ENCODE measurements around the gene GGA2. TPM values are rescaled to one million over a fixed set of nuclear protein-coding genes. Genes with fewer than 3 reads are reported as not detected.

The GGA2 gene
- total RNA-seq, 4 donors from 2014 or later = 13.8 to 254 (median 54.7) TPM

DNA sequence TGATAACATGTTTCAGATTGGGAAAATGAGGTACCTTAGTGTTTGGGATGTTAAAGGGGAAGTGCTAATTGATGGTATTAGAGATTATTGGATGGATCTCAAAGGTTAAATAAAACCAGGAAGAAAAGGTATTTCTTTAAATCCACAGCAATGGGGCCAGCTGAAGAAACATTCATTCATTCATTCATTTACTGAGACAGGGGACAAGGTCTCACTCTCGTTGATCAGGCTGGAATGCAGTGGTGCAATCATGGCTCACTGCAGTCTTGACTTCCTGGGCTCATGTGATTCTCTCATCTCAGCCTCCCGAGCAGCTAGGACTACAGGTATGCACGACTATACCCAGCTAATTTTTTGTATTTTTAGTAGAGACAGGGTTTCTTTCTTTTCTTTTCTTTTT, 27.1 kb upstream of the GGA2 start:
- no peak for DNase-seq
- TF ChIP-seq CTCF (IDR thresholded peaks at IDR 0.05) (no peak), POLR2A (IDR thresholded peaks at IDR 0.05) (no peak)
- Histone ChIP-seq H3K4me3 (no peak overlapping the region), H3K9me3 (no peaks in the 10 kb centered on the region), H3K36me3 (peaks cover 0 to 49% (median 0%) of the 10 kb centered on the region in 3 donors), H3K27ac (no peak overlapping the region), H3K4me1 (no peaks in the 10 kb centered on the region), H3K27me3 (no peaks in the 10 kb centered on the region)

DNA sequence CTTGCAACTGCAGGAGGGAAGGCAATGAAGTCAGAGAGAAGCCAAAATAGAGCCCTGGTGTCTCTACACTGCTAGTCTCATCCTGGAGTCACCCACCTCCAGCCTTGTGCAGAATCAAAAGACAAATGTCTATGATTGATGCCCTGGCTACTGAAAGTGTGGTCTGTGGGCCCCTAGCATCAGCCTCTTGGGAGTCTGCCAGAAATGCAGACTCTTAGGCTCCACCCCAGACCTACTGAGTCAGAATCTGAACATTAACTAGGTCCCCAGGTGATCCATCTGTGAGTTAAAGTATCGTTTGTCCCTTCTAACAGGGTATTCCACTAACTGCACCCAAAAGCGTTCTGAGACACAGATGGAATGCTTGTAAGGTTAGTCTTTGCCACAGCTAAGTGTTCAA, 25.6 kb upstream of the GGA2 start:
- Histone ChIP-seq H3K27me3 (no peaks in the 10 kb centered on the region), H3K4me3 (no peak overlapping the region), H3K4me1 (no peaks in the 10 kb centered on the region), H3K9me3 (no peaks in the 10 kb centered on the region), H3K27ac (no peak overlapping the region), H3K36me3 (peaks cover 0 to 53% (median 0%) of the 10 kb centered on the region in 3 donors)
- no peak for DNase-seq
- TF ChIP-seq CTCF (IDR thresholded peaks at IDR 0.05) = no peak
- TF ChIP-seq POLR2A (IDR thresholded peaks at IDR 0.05) = no peak

DNA sequence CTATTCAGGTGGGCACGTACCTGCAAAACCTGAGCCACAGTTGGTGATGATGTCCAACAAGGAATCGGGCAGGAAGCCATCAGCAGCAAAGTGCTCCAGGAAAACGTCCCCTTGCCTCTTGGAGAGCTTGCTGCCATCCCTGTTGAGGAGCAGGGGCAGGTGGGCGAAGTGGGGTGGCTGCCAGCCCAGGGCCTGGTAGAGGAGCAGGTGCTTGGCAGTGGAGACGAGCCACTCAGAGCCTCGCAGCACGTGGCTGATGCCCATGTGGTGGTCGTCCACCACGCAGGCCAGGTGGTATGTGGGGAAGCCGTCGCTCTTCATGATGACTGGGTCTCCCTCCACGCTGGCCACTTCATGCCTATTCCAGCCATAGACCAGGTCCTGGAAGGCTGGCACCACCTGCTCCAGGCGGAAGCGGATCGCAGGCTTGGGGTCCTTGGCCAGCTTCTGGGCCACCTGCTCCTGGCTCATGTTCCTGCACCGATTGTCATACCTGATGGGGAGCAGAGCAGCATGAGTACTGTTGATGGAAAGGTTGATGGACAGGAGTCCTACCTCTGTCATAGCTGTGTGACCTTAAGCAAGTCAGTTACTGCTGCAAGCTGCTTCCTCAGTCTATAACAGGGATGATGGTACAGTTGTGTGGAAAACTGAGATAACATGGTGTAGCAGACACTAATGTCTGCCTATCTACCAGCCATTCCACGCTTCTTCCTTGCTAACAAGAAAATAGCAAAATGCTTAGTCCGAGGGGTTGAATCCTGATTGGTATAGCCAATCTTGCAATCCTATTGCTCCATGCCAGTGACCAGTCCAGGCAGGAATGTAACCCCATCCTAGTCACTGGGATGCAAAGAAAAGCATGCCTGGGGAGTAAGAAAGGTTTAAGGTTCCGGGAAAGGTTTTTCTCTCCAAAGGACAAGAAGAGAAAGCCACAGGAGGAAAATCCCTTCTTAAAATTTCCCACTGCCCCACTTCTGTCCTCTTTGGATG, 24.9 kb upstream of the GGA2 start:
- Histone ChIP-seq H3K27me3 (no peaks in the 10 kb centered on the region), H3K36me3 (peaks cover 0 to 55% (median 0%) of the 10 kb centered on the region in 3 donors), H3K9me3 (no peaks in the 10 kb centered on the region), H3K4me1 (no peaks in the 10 kb centered on the region), H3K4me3 (no peak overlapping the region), H3K27ac (no peak overlapping the region)
- no peak for DNase-seq
- TF ChIP-seq POLR2A (IDR thresholded peaks at IDR 0.05) = no peak
- TF ChIP-seq CTCF (IDR thresholded peaks at IDR 0.05) = no peak

DNA sequence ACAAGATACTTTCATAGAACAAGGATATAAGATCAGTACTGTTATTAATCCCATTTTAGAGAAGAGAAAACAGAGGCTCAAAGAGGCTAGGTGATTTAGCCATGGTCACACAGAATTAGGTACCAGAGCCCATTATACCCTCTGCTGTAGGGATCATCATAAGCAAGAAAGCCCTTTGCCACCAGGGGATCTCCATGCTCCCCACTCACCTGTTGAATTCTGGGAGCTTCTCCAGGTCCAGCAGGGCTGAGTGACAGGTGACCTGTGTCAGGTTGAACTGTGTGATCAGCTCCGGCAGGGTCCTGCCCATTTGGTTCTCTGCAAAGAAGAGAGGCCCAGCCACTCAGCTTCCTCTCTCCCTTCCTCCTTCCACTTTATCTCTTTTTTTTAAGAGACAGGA, 22.2 kb upstream of the GGA2 start:
- TF ChIP-seq CTCF (IDR thresholded peaks at IDR 0.05) (no peak), POLR2A (IDR thresholded peaks at IDR 0.05) (no peak)
- H3K4me1 ChIP-seq = no peaks in the 10 kb centered on the region
- no peaks in the 10 kb centered on the region for H3K27me3 ChIP-seq
- no peak overlapping the region for H3K4me3 ChIP-seq
- peaks cover 0 to 68% (median 0%) of the 10 kb centered on the region in 3 donors for H3K36me3 ChIP-seq
- DNase-seq = no peak
- H3K9me3 ChIP-seq = no peaks in the 10 kb centered on the region
- no peak overlapping the region for H3K27ac ChIP-seq

DNA sequence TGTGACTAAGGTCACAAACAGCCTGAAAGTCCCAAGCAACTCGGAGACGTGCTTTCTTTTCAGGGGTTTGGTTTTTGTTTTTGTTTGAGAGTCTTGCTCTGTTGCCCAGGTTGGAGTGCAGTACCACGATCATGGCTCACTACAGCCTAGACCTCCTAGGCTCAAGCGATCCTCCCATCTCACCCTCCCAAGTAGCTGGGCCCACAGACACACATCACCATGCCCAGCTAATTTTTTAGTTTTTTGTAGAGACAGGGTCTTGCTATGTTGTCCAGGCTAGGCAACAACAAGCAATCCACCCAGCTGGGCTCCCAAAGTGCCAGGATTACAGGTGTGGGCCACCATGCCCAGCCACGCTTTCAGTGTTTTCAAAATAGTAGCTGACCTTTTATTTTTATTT, 19.8 kb upstream of the GGA2 start:
- Histone ChIP-seq H3K27me3 (no peaks in the 10 kb centered on the region), H3K36me3 (peaks cover 0 to 73% (median 0%) of the 10 kb centered on the region in 3 donors), H3K4me1 (no peaks in the 10 kb centered on the region), H3K27ac (no peak overlapping the region), H3K9me3 (no peaks in the 10 kb centered on the region), H3K4me3 (no peak overlapping the region)
- TF ChIP-seq CTCF (IDR thresholded peaks at IDR 0.05) (no peak), POLR2A (IDR thresholded peaks at IDR 0.05) (no peak)
- DNase-seq = no peak
